IMR-90 (cell line): ENCODE data around the gene MSI2. TPM values are rescaled to one million over a fixed set of nuclear protein-coding genes. Genes with fewer than 3 reads are reported as not detected.

Source experiments
- ATAC-seq: fragments of 200-7000 bp; cut with Tn5 transposase; 2 replicates; pipeline ENCODE4 v1.9.1; 2020; ENCODE audit warnings: low read depth, mild to moderate bottlenecking, moderate library complexity
- BruUV-seq: library from RNA; stranded (reverse); fragments of 400-500 nt; replicated peaks from 2 replicates; lab custom pipeline; 2021; lab: Mats Ljungman, UMichigan
- CTCF ChIA-PET: fragments of 300-600 bp; formaldehyde crosslinking; extraction: SDS; loops from one replicate; lab custom pipeline; 2021; ENCODE audit warnings: antibody characterized with exemption; lab: Yijun Ruan, JAX
- POLR2A ChIA-PET: fragments of 300-600 bp; sonication (Branson Sonifier 250); formaldehyde crosslinking; loops from one replicate; lab custom pipeline; 2022; ENCODE audit warnings: antibody characterized with exemption; ENCODE audit not compliant: unreplicated experiment; lab: Charles Lee
- DNase-seq: peaks from one replicate; pipeline ENCODE4 v3.0.0; 2013
- H2AFZ ChIP-seq: replicated peaks from 2 replicates; pipeline ENCODE3; 2013; ENCODE audit warnings: low read length, mild to moderate bottlenecking; ENCODE audit not compliant: poor library complexity
- H2AK5ac ChIP-seq: 2 replicates; pipeline ENCODE4 v1.6.1; 2013; ENCODE audit warnings: low read depth, low read length, inconsistent platforms
- H2AK9ac ChIP-seq: replicated peaks from 2 replicates; pipeline ENCODE3; 2013; ENCODE audit warnings: mild to moderate bottlenecking, low read depth, low read length, moderate library complexity; ENCODE audit not compliant: poor library complexity
- H2BK120ac ChIP-seq: 2 replicates; pipeline ENCODE4 v1.6.1; 2013; ENCODE audit warnings: low read depth, low read length, inconsistent platforms
- H2BK15ac ChIP-seq: 3 replicates; pipeline ENCODE4 v1.6.1; 2013; ENCODE audit warnings: low read depth, low read length, inconsistent platforms
- H2BK20ac ChIP-seq: 2 replicates; pipeline ENCODE4 v1.6.1; 2013; ENCODE audit warnings: low read depth, mild to moderate bottlenecking, inconsistent platforms, low read length, moderate library complexity
- H2BK5ac ChIP-seq: 2 replicates; pipeline ENCODE4 v1.6.1; 2013; ENCODE audit warnings: mild to moderate bottlenecking, low read depth, low read length, inconsistent platforms; ENCODE audit not compliant: poor library complexity, severe bottlenecking
- H3K14ac ChIP-seq: replicated peaks from 2 replicates; pipeline ENCODE4 v1.6.1; 2013; ENCODE audit warnings: low read depth, low read length, inconsistent platforms
- H3K18ac ChIP-seq: 2 replicates; pipeline ENCODE4 v1.6.1; 2013; ENCODE audit warnings: low read depth, low read length, control low read depth
- H3K23ac ChIP-seq: 2 replicates; pipeline ENCODE4 v1.6.1; 2013; ENCODE audit warnings: low read depth, low read length, inconsistent platforms
- H3K27ac ChIP-seq: 2 replicates; pipeline ENCODE4 v1.5.1; 2013; ENCODE audit warnings: mild to moderate bottlenecking, control low read depth, low read length; ENCODE audit not compliant: insufficient read depth
- H3K27me3 ChIP-seq: 2 replicates; pipeline ENCODE4 v1.6.1; 2013; ENCODE audit warnings: low read length; ENCODE audit not compliant: control insufficient read depth, insufficient read depth
- H3K36me3 ChIP-seq: 2 replicates; pipeline ENCODE4 v1.6.1; 2013; ENCODE audit warnings: low read length, mixed read lengths; ENCODE audit not compliant: control insufficient read depth, insufficient read depth
- H3K4ac ChIP-seq: 2 replicates; pipeline ENCODE4 v1.6.1; 2013; ENCODE audit warnings: low read depth, low read length, inconsistent platforms
- H3K4me1 ChIP-seq: 2 replicates; pipeline ENCODE4 v1.6.1; 2013; ENCODE audit warnings: low read length, mixed read lengths; ENCODE audit not compliant: control insufficient read depth, insufficient read depth
- H3K4me2 ChIP-seq: 2 replicates; pipeline ENCODE4 v1.6.1; 2013; ENCODE audit warnings: low read depth, mild to moderate bottlenecking, control low read depth, low read length, moderate library complexity
- H3K4me3 ChIP-seq: 2 replicates; pipeline ENCODE4 v1.5.1; 2013; ENCODE audit warnings: low read depth, mild to moderate bottlenecking, control low read depth, low read length, moderate library complexity; ENCODE audit not compliant: insufficient read depth
- H3K56ac ChIP-seq: 2 replicates; pipeline ENCODE4 v1.6.1; 2013; ENCODE audit warnings: low read length, inconsistent platforms; ENCODE audit not compliant: insufficient read depth; ENCODE audit errors: extremely low read depth
- H3K79me1 ChIP-seq, 2 experiments: 2 replicates each; pipeline ENCODE4 v1.6.1; 2013; ENCODE audit warnings: low read length in 2 of 2, inconsistent platforms in 1 of 2, low read depth in 1 of 2
- H3K9ac ChIP-seq: 2 replicates; pipeline ENCODE4 v1.6.1; 2013; ENCODE audit warnings: low read depth, low read length, control low read depth
- H3K9me1 ChIP-seq: 2 replicates; pipeline ENCODE4 v1.6.1; 2013; ENCODE audit warnings: low read length, inconsistent platforms; ENCODE audit not compliant: insufficient read depth
- H3K9me3 ChIP-seq: 2 replicates; pipeline ENCODE4 v1.6.1; 2013; ENCODE audit warnings: low read length; ENCODE audit not compliant: control insufficient read depth, insufficient read depth
- H4K20me1 ChIP-seq: 2 replicates; pipeline ENCODE4 v1.6.1; 2013; ENCODE audit warnings: low read length, inconsistent platforms; ENCODE audit not compliant: insufficient read depth
- H4K5ac ChIP-seq: 2 replicates; pipeline ENCODE4 v1.6.1; 2013; ENCODE audit warnings: mild to moderate bottlenecking, low read depth, low read length, control low read depth
- H4K8ac ChIP-seq, 2 experiments: 2 replicates each; pipeline ENCODE4 v1.6.1; 2013; ENCODE audit warnings: low read depth in 2 of 2, low read length in 2 of 2, control low read depth in 1 of 2, inconsistent platforms in 1 of 2
- H4K91ac ChIP-seq: 2 replicates; pipeline ENCODE4 v1.6.1; 2013; ENCODE audit warnings: low read depth, low read length, inconsistent platforms; ENCODE audit not compliant: insufficient read depth
- BHLHE40 ChIP-seq: fragments of 150-350 bp; IDR thresholded peaks from 2 replicates; pipeline ENCODE4 v1.6.1; 2016; ENCODE audit warnings: mild to moderate bottlenecking, low read depth, low read length
- CTCF ChIP-seq: conservative IDR thresholded peaks from 2 replicates; pipeline ENCODE4 v1.5.1; 2012; ENCODE audit warnings: mild to moderate bottlenecking, low read depth, low read length, improper control_type of control experiment
- NFE2L2 ChIP-seq: fragments of 150-350 bp; IDR thresholded peaks from 2 replicates; pipeline ENCODE4 v1.6.1; 2016; ENCODE audit warnings: low read depth, mild to moderate bottlenecking, low read length
- RAD21 ChIP-seq: IDR thresholded peaks from 2 replicates; pipeline ENCODE4 v1.6.1; 2012; ENCODE audit warnings: low read length, improper control_type of control experiment
- RCOR1 ChIP-seq: IDR thresholded peaks from 2 replicates; pipeline ENCODE4 v1.6.1; 2012; ENCODE audit warnings: mild to moderate bottlenecking, low read length, improper control_type of control experiment; ENCODE audit not compliant: insufficient replicate concordance
- WGBS, 2 experiments: methylation state at CpG; one replicate each; pipeline versions ENCODE4 v1.1.5 to v1.1.7; 2013; ENCODE audit warnings: missing lambda C conversion rate in 2 of 2; ENCODE audit not compliant: insufficient read length in 1 of 2; ENCODE audit errors: extremely low coverage in 2 of 2; 5-methylcytosine and 5-hydroxymethylcytosine counted together
- dilution Hi-C: fragments of 300-500 bp; cut with HindIII; formaldehyde crosslinking; loops from one replicate; pipeline ENCODE4 v1.14.3; 2018; ENCODE audit warnings: low sequenced_read_pairs; ENCODE audit not compliant: unreplicated experiment
- in situ Hi-C: fragments of 300-500 bp; cut with MboI; formaldehyde crosslinking; loops from 3 replicates; pipeline ENCODE4 v1.14.3; 2019; ENCODE audit warnings: low sequenced_read_pairs, inconsistent platforms, mixed read lengths
- intact Hi-C: fragments of 100-400 bp; cut with micrococcal nuclease; formaldehyde crosslinking; loops from 2 replicates; pipeline ENCODE4 v1.10.0; 2022
- polyA plus RNA-seq, 3 experiments: library from polyadenylated mRNA; depleted of rRNA; stranded (reverse); fragments of >200 nt; gene quantifications; 2 replicates each; pipeline ENCODE4 v1.2.3, GENCODE V29; 2012; ENCODE audit warnings: low replicate concordance in 1 of 3
- total RNA-seq: library from RNA; depleted of rRNA; stranded (reverse); fragments of >200 nt; gene quantifications from 2 replicates; pipeline ENCODE4 v1.2.3, GENCODE V29; 2012
- TF ChIP-seq, protein P1 (sequence below): fragments of 150-350 bp; IDR thresholded peaks from 2 replicates; pipeline ENCODE4 v1.6.1; 2016; ENCODE audit warnings: low read depth, mild to moderate bottlenecking, low read length, moderate library complexity, borderline replicate concordance

Gene MSI2
- total and polyA plus RNA-seq, 2 of the 4 experiments (the other 2 are of a cell fraction), result 13.0 to 16.0 TPM

- peaks cover 33% of the 10 kb centered on the region for H3K4me1 ChIP-seq
- H3K18ac ChIP-seq, result 0 out of 2 replicates have a peak overlapping the region, but pooled peaks have one; percentile 51
- H2BK5ac ChIP-seq, result no peak overlapping the region
- POLR2A ChIA-PET, result interaction anchor here (0.7 kb wide), 1 partner anchor 51 kb away, joined by 6 read pairs; no protein-coding TSS in a partner anchor
- H3K27me3 ChIP-seq, result no peaks in the 10 kb centered on the region
- H2BK120ac ChIP-seq, result peak overlapping the region; percentile 46
- no peaks in the 10 kb centered on the region for H3K9me3 ChIP-seq
- H2AK5ac ChIP-seq, result peak overlapping the region; percentile 77
- in situ Hi-C loops, result no loop called here
- TF ChIP-seq CTCF, result no peak
- no peak for TF ChIP-seq RAD21
- peak; percentile 59 for TF ChIP-seq BHLHE40
- no peak for TF ChIP-seq NFE2L2
- TF ChIP-seq, protein P1, sequence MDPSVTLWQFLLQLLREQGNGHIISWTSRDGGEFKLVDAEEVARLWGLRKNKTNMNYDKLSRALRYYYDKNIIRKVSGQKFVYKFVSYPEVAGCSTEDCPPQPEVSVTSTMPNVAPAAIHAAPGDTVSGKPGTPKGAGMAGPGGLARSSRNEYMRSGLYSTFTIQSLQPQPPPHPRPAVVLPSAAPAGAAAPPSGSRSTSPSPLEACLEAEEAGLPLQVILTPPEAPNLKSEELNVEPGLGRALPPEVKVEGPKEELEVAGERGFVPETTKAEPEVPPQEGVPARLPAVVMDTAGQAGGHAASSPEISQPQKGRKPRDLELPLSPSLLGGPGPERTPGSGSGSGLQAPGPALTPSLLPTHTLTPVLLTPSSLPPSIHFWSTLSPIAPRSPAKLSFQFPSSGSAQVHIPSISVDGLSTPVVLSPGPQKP, result no peak
- peak; percentile 32 for TF ChIP-seq RCOR1
- H3K9ac ChIP-seq, result no peak overlapping the region
- DNase-seq (peak; percentile 37), ATAC-seq (peak; percentile 4; the same call in 1 of the 2 replicates)
- CTCF ChIA-PET, result interaction anchor here (1.8 kb wide), 1 partner anchor 279 kb away, joined by 4 read pairs; no protein-coding TSS in a partner anchor
- 0 out of 2 replicates have a peak overlapping the region, but pooled peaks have one; percentile 19 for H4K91ac ChIP-seq
- peak overlapping the region; percentile 65 for H3K4ac ChIP-seq
- H3K4me2 ChIP-seq, result no peak overlapping the region
- no peaks in the 10 kb centered on the region for H3K36me3 ChIP-seq
- no peak overlapping the region for H3K27ac ChIP-seq
- no peak overlapping the region for H3K4me3 ChIP-seq
- H4K20me1 ChIP-seq, result no peaks in the 10 kb centered on the region
- H2BK20ac ChIP-seq, result peak overlapping the region; percentile 28; the same call in 1 of the 2 replicates
- H2AK9ac ChIP-seq, result peak overlapping the region; percentile 46
- H4K5ac ChIP-seq, result no peak overlapping the region
- no peak overlapping the region for H2BK15ac ChIP-seq
- WGBS, 2 experiments, result 86% methylated on average over 1 of the region's 10 CpGs; no CpG with 5 or more reads in 1 of the 2 experiments
- H3K79me1 ChIP-seq, result peaks cover 0 to 14% of the 10 kb centered on the region in 2 experiments; a peak in 1 of 4 replicates
- no TSS peak for BruUV-seq
- intact Hi-C loops, result no loop called here
- 0 out of 4 replicates have a peak overlapping the region, but pooled peaks of 1 of the 2 experiments have one; percentile 19 for H4K8ac ChIP-seq
- dilution Hi-C loops, result no loop called here
- H3K14ac ChIP-seq, result peak overlapping the region; percentile 20; the same call in 1 of the 2 replicates
- no peak overlapping the region for H3K56ac ChIP-seq
- H2AFZ ChIP-seq, result no peak overlapping the region
- no peak overlapping the region for H3K23ac ChIP-seq
- peaks cover 26% of the 10 kb centered on the region for H3K9me1 ChIP-seq
These were observed 266.0 kb downstream of the MSI2 start for GRCh38 chr17:57522042-57523005.
